Activated T-cell treated with anti-CD3 and anti-CD28 coated beads, Interleukin-2, amount 50 U/mL, for 72 hours (primary cell): ENCODE results near the gene MED16. TPM values are rescaled to one million over a fixed set of nuclear protein-coding genes. Genes with fewer than 3 reads are reported as not detected.
A peak's percentile ranks its signal among the peaks of the same experiment; 100 is the strongest.
"Not testable (repeated sequence)": the region's sequence is repeated elsewhere in the genome, so short reads cannot be mapped to it uniquely, and the experiment has no call there.

Experiments
- ATAC-seq, 2 donors: fragments of 150-1000 bp; cut with Tn5 transposase; replicated peaks in 1 of 2; 2 replicates each; pipeline ENCODE4 v1.10.0; 2021; ENCODE audit warnings: moderate library complexity in 2 of 2, mild to moderate bottlenecking in 1 of 2
- DNase-seq, 2 donors: peaks; one replicate each; pipeline ENCODE4 v3.0.0; 2021 to 2022; ENCODE audit warnings: mixed read lengths in 1 of 2
- H3K27ac Mint-ChIP-seq: one replicate; pipeline ENCODE4 v1.8.0; 2022; ENCODE audit warnings: mild to moderate bottlenecking, moderate library complexity, mixed read lengths
- H3K27me3 Mint-ChIP-seq: one replicate; pipeline ENCODE4 v1.8.0; 2022; ENCODE audit warnings: low read depth, mixed read lengths
- H3K36me3 Mint-ChIP-seq, 2 donors: one replicate each; pipeline ENCODE4 v1.8.0; 2022; ENCODE audit warnings: mixed read lengths in 2 of 2, mild to moderate bottlenecking in 1 of 2; ENCODE audit not compliant: insufficient read depth in 2 of 2
- H3K4me1 Mint-ChIP-seq: one replicate; pipeline ENCODE4 v1.8.0; 2022; ENCODE audit warnings: low read depth, mixed read lengths
- H3K4me3 Mint-ChIP-seq, 2 donors: one replicate each; pipeline ENCODE4 v1.8.0; 2022; ENCODE audit warnings: mild to moderate bottlenecking in 2 of 2, mixed read lengths in 2 of 2, moderate library complexity in 2 of 2
- H3K9me3 Mint-ChIP-seq, 2 donors: one replicate each; pipeline ENCODE4 v1.8.0; 2022; ENCODE audit warnings: mixed read lengths in 2 of 2
- total RNA-seq, 2 donors: library from RNA; stranded (reverse); gene quantifications; one replicate each; pipeline ENCODE4 v1.2.3, GENCODE V29; 2022

Gene MED16
- total RNA-seq, 2 donors from 2014 or later, result 59.8 to 62.2 TPM

GRCh38 chr19:884420-885211, 8.4 kb downstream of the MED16 start:
- no peaks in the 10 kb centered on the region for H3K36me3 Mint-ChIP-seq
- ATAC-seq, result no peak
- no peak overlapping the region for H3K4me3 Mint-ChIP-seq
- no peaks in the 10 kb centered on the region for H3K27me3 Mint-ChIP-seq
- no peaks in the 10 kb centered on the region for H3K4me1 Mint-ChIP-seq
- no peak for DNase-seq
- no peak overlapping the region for H3K27ac Mint-ChIP-seq
- no peaks in the 10 kb centered on the region for H3K9me3 Mint-ChIP-seq

- no peaks in the 10 kb centered on the region for H3K27me3 Mint-ChIP-seq
- DNase-seq (no peak), ATAC-seq (no peak)
- H3K4me3 Mint-ChIP-seq, result no peak overlapping the region
- no peaks in the 10 kb centered on the region for H3K4me1 Mint-ChIP-seq
- peak overlapping the region; percentile 29 for H3K27ac Mint-ChIP-seq
- H3K9me3 Mint-ChIP-seq, result no peaks in the 10 kb centered on the region
- peaks cover 0 to 1% of the 10 kb centered on the region in 2 donors for H3K36me3 Mint-ChIP-seq
Measured at GRCh38 chr19:883661-884211, 9.3 kb downstream of the MED16 start.

- no peak overlapping the region for H3K4me3 Mint-ChIP-seq
- peaks cover 0 to 1% of the 10 kb centered on the region in 2 donors for H3K36me3 Mint-ChIP-seq
- no peak for DNase-seq
- no peaks in the 10 kb centered on the region for H3K4me1 Mint-ChIP-seq
- H3K9me3 Mint-ChIP-seq, result no peaks in the 10 kb centered on the region
- H3K27ac Mint-ChIP-seq, result no peak overlapping the region
- no peak for ATAC-seq
- no peaks in the 10 kb centered on the region for H3K27me3 Mint-ChIP-seq
Measured at GRCh38 chr19:882871-883497, 10.0 kb downstream of the MED16 start.

- H3K27me3 Mint-ChIP-seq, result no peaks in the 10 kb centered on the region
- H3K27ac Mint-ChIP-seq, result no peak overlapping the region
- peaks cover 0 to 1% of the 10 kb centered on the region in 2 donors for H3K36me3 Mint-ChIP-seq
- DNase-seq (no peak), ATAC-seq (no peak)
- H3K4me1 Mint-ChIP-seq, result no peaks in the 10 kb centered on the region
- no peak overlapping the region for H3K4me3 Mint-ChIP-seq
- H3K9me3 Mint-ChIP-seq, result no peaks in the 10 kb centered on the region
Measured at GRCh38 chr19:881385-882071, 11.5 kb downstream of the MED16 start.

DNA sequence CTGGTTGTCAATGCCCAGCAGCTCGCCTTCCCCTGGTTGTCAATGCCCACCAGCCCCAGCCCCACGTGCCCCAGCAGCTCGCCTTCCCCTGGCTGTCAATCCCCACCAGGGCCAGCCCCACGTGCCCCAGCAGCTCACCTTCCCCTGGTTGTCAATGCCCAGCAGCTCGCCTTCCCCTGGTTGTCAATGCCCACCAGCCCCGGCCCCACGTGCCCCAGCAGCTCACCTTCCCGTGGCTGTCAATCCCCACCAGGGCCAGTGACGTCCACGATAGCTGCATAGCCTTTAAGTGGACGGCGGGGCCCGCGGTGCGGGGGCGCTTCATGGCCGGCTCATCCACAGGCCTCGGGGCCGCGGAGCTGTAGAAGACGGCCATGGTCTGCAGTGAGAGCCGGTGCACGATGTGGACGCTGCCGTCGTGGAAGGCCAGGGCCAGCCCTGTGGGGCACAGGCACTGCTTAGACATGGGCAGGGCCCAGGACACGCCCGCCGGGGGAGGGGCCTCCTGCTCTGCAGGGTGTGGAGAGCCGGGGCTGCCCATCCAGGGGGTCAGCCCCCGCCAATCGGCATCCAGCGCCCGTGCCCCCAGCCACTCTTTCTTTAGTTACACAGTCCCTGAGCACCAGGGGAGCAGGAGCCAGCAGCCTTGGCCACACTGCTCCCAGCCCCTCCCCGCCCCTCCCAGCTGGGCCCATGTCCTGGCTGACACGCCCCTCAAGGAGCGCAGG, 13.1 kb downstream of the MED16 start:
- no peak overlapping the region for H3K4me3 Mint-ChIP-seq
- DNase-seq (no peak), ATAC-seq (no peak)
- H3K36me3 Mint-ChIP-seq, result peaks cover 0 to 1% of the 10 kb centered on the region in 2 donors
- no peak overlapping the region for H3K27ac Mint-ChIP-seq
- H3K27me3 Mint-ChIP-seq, result no peaks in the 10 kb centered on the region
- no peaks in the 10 kb centered on the region for H3K9me3 Mint-ChIP-seq
- H3K4me1 Mint-ChIP-seq, result no peaks in the 10 kb centered on the region

DNA sequence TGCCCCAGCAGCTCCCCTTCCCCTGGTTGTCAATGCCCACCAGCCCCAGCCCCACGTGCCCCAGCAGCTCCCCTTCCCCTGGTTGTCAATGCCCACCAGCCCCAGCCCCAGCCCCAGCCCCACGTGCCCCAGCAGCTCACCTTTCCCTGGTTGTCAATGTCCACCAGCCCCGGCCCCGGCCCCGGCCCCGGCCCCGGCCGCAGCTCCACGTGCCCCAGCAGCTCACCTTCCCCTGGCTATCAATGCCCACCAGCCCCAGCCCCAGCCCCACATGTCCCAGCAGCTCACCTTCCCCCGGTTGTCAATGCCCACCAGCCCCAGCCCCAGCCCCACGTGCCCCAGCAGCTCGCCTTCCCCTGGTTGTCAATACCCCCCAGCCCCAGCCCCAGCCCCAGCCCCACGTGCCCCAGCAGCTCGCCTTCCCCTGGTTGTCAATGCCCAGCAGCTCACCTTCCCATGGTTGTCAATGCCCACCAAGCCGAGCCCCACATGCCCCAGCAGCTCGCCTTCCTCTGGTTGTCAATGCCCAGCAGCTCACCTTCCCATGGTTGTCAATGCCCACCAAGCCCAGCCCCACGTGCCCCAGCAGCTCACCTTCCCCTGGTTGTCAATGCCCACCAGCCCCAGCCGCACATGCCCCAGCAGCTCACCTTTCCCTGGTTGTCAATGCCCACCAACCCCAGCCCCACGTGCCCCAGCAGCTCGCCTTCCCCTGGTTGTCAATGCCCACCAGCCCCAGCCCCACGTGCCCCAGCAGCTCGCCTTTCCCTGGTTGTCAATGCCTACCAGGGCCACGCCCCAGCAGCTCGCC, 14.0 kb downstream of the MED16 start:
- not testable (repeated sequence) for H3K27me3 Mint-ChIP-seq, ATAC-seq, H3K36me3 Mint-ChIP-seq, DNase-seq, H3K4me1 Mint-ChIP-seq, H3K27ac Mint-ChIP-seq, H3K4me3 Mint-ChIP-seq, H3K9me3 Mint-ChIP-seq

DNA sequence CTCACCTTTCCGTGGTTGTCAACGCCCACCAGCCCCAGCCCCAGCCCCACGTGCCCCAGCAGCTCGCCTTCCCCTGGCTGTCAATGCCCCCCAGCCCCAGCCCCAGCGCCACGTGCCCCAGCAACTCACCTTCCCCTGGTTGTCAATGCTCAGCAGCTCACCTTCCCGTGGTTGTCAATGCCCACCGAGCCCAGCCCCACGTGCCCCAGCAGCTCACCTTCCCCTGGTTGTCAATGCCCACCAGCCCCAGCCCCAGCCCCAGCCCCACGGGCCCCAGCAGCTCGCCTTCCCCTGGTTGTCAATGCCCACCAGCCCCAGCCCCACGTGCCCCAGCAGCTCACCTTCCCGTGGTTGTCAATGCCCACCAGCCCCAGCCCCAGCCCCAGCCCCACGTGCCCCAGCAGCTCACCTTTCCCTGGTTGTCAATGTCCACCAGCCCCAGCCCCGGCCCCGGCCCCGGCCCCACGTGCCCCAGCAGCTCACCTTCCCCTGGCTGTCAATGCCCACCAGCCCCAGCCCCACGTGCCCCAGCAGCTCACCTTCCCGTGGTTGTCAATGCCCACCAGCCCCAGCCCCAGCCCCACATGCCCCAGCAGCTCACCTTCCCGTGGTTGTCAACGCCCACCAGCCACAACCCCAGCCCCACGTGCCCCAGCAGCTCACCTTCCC, 14.9 kb downstream of the MED16 start:
- not testable (repeated sequence) for ATAC-seq, H3K4me1 Mint-ChIP-seq, H3K27me3 Mint-ChIP-seq, H3K36me3 Mint-ChIP-seq, H3K27ac Mint-ChIP-seq, H3K4me3 Mint-ChIP-seq, H3K9me3 Mint-ChIP-seq, DNase-seq

GRCh38 chr19:876780-877314, 16.1 kb downstream of the MED16 start:
- H3K36me3 Mint-ChIP-seq, result peaks cover 0 to 1% of the 10 kb centered on the region in 2 donors
- no peak for ATAC-seq
- no peak overlapping the region for H3K4me3 Mint-ChIP-seq
- H3K27me3 Mint-ChIP-seq, result no peaks in the 10 kb centered on the region
- H3K27ac Mint-ChIP-seq, result no peak overlapping the region
- no peak for DNase-seq
- no peaks in the 10 kb centered on the region for H3K9me3 Mint-ChIP-seq
- peaks cover 11% of the 10 kb centered on the region for H3K4me1 Mint-ChIP-seq

- no peak for DNase-seq
Measured at GRCh38 chr19:876089-876488, 16.9 kb downstream of the MED16 start.

DNA sequence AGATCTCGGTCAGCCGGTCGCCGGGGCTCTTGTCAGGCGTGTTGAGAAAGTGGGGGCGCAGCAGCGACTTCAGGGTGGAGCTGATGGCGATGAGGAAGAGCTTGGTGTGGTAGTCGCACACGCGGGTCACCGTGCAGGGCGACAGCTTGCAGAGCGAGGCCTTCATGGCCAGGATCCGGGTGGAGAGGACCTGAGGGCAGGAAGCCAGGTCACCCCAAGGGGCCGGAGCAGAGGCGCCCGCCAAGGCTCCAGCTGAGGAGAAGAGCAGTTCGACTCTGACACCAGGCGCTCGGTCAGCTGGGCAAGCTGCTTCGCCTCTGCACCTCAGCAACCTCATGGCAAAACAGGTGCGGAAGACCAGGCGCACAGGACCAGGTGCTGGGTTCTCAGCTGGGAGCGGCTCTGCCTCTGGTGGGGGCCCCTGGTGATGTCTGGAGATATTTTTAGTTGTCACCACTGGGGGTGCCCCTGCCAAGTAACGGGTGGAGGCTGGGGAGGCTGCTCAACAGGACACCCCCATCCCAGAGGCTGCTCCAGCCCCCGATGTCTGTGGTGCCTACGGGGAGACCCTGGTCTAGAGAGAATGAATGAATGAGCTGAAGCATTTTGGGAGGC, 17.6 kb downstream of the MED16 start:
- DNase-seq (no peak), ATAC-seq (no peak)
- Mint-ChIP-seq H3K9me3 (no peaks in the 10 kb centered on the region), H3K27me3 (no peaks in the 10 kb centered on the region), H3K27ac (no peak overlapping the region), H3K4me1 (peaks cover 11% of the 10 kb centered on the region), H3K4me3 (no peak overlapping the region), H3K36me3 (peaks cover 0 to 3% of the 10 kb centered on the region in 2 donors)

More at GRCh38 chr19:876089-876488, 16.9 kb downstream of the MED16 start:
- H3K4me3 Mint-ChIP-seq, result no peak overlapping the region
- peaks cover 0 to 1% of the 10 kb centered on the region in 2 donors for H3K36me3 Mint-ChIP-seq
- peaks cover 11% of the 10 kb centered on the region for H3K4me1 Mint-ChIP-seq
- H3K9me3 Mint-ChIP-seq, result no peaks in the 10 kb centered on the region
- no peak for ATAC-seq
- H3K27me3 Mint-ChIP-seq, result no peaks in the 10 kb centered on the region
- H3K27ac Mint-ChIP-seq, result no peak overlapping the region

DNA sequence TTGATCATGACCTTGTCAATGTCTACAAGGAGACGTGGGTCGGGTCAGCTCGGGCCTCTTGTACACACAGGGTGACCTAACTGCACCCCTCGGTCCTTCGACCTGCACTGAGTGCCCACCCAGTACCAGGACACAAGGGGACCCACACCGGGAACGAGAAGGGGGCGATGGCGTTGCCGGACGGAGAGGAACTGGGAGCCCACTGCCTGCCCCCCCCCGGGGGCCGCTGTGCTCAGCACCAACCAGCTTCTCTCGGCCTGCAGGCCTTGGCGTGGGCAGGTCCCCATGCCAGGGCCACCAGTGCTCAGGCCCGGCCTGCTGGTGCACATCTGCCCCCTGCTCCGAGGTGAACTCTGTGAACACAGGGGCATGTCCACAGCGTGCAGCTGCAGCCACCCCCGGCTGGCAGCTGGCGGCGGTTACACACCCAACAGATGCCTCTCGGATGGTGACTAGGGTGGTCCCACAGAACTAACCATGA, 19.4 kb downstream of the MED16 start:
- no peaks in the 10 kb centered on the region for H3K27me3 Mint-ChIP-seq
- H3K4me1 Mint-ChIP-seq, result peaks cover 11% of the 10 kb centered on the region
- ATAC-seq, result no peak
- no peak overlapping the region for H3K27ac Mint-ChIP-seq
- H3K4me3 Mint-ChIP-seq, result no peak overlapping the region
- H3K9me3 Mint-ChIP-seq, result no peaks in the 10 kb centered on the region
- peaks cover 0 to 3% of the 10 kb centered on the region in 2 donors for H3K36me3 Mint-ChIP-seq
- DNase-seq, result no peak
